A673 (cell line): ENCODE measurements around the gene C5orf15. TPM values are rescaled to one million over a fixed set of nuclear protein-coding genes. Genes with fewer than 3 reads are reported as not detected.
A peak's percentile ranks its signal among the peaks of the same experiment; 100 is the strongest.

Experiments used
- BruUV-seq: library from RNA; stranded (reverse); fragments of 400-500 nt; replicated peaks from 2 replicates; lab custom pipeline; 2021; lab: Mats Ljungman, UMichigan
- CTCF ChIA-PET: fragments of 300-600 bp; sonication (Branson Sonifier 250); formaldehyde crosslinking; loops from one replicate; lab custom pipeline; 2022; ENCODE audit warnings: antibody characterized with exemption; lab: Charles Lee
- POLR2A ChIA-PET: fragments of 300-600 bp; sonication (Branson Sonifier 250); formaldehyde crosslinking; loops from one replicate; lab custom pipeline; 2022; ENCODE audit warnings: antibody characterized with exemption; ENCODE audit not compliant: low non-redundant PET; lab: Charles Lee
- DNase-seq: peaks from one replicate; pipeline ENCODE4 v3.0.0-alpha.2; 2015; ENCODE audit warnings: low spot score
- H3K27ac ChIP-seq: fragments of 200-600 bp; sonication (generic); 2 replicates; pipeline ENCODE4 v1.5.1; 2016; ENCODE audit warnings: mixed run types, low read depth, mild to moderate bottlenecking, mixed read lengths, antibody characterized with exemption, low read length; ENCODE audit not compliant: poor library complexity, severe bottlenecking
- H3K27me3 ChIP-seq: fragments of 200-600 bp; sonication (generic); replicated peaks from 2 replicates; pipeline ENCODE4 v1.6.1; 2017; ENCODE audit warnings: mixed run types, low read depth, mild to moderate bottlenecking, mixed read lengths, antibody characterized with exemption, low read length; ENCODE audit not compliant: insufficient read depth, poor library complexity
- H3K36me3 ChIP-seq: fragments of 200-600 bp; sonication (generic); 2 replicates; pipeline ENCODE4 v1.6.1; 2016; ENCODE audit warnings: mixed run types, mild to moderate bottlenecking, mixed read lengths, antibody characterized with exemption, low read length; ENCODE audit not compliant: insufficient read depth, poor library complexity, severe bottlenecking
- H3K4me1 ChIP-seq: fragments of 200-600 bp; sonication (generic); 2 replicates; pipeline ENCODE4 v1.6.1; 2017; ENCODE audit warnings: mixed run types, mild to moderate bottlenecking, mixed read lengths, antibody characterized with exemption, low read length; ENCODE audit not compliant: insufficient read depth, poor library complexity, severe bottlenecking
- H3K4me3 ChIP-seq: fragments of 200-600 bp; sonication (generic); 2 replicates; pipeline ENCODE4 v1.5.1; 2016; ENCODE audit warnings: low read depth, mixed run types, mild to moderate bottlenecking, mixed read lengths, low read length; ENCODE audit not compliant: poor library complexity, severe bottlenecking
- H3K9me3 ChIP-seq: fragments of 200-600 bp; sonication (generic); 2 replicates; pipeline ENCODE4 v1.6.1; 2016; ENCODE audit warnings: mixed run types, low read depth, mild to moderate bottlenecking, mixed read lengths, antibody characterized with exemption, low read length; ENCODE audit not compliant: poor library complexity, severe bottlenecking
- CTCF ChIP-seq: fragments of 300-800, 200-600 bp; sonication (generic); conservative IDR thresholded peaks from 2 replicates; pipeline ENCODE4 v1.5.1; 2017; ENCODE audit warnings: low read depth, mild to moderate bottlenecking, antibody characterized with exemption, low read length, moderate library complexity, mixed read lengths
- EZH2 ChIP-seq: fragments of 200-600 bp; sonication (generic); IDR thresholded peaks from 2 replicates; pipeline ENCODE4 v1.6.1; 2017; ENCODE audit warnings: borderline replicate concordance, low read depth, mild to moderate bottlenecking, mixed read lengths, antibody characterized with exemption, low read length; ENCODE audit not compliant: poor library complexity, severe bottlenecking
- intact Hi-C: fragments of 100-400 bp; cut with micrococcal nuclease; formaldehyde crosslinking; loops from one replicate; pipeline ENCODE4 v1.10.0; 2022; ENCODE audit not compliant: unreplicated experiment
- total RNA-seq: library from RNA; stranded (reverse); gene quantifications from 2 replicates; pipeline ENCODE4 v1.2.3, GENCODE V29; 2021

The C5orf15 gene
- total RNA-seq, 1 experiment from 2014 or later: 40.8 TPM

- H3K4me3 ChIP-seq: no peak overlapping the region
- H3K36me3 ChIP-seq: no peaks in the 10 kb centered on the region
- no peaks in the 10 kb centered on the region for H3K9me3 ChIP-seq
- ChIA-PET CTCF (interaction anchor here (0.7 kb wide), 2 partner anchors 28 to 647 kb away, joined by 3 read pairs; no protein-coding TSS in a partner anchor), POLR2A (no interaction called here)
- no TSS peak for BruUV-seq
- no peak for DNase-seq
- TF ChIP-seq EZH2 (no peak), CTCF (no peak)
- intact Hi-C loops: no loop called here
- peaks cover 12% of the 10 kb centered on the region for H3K4me1 ChIP-seq
- no peaks in the 10 kb centered on the region for H3K27me3 ChIP-seq
- H3K27ac ChIP-seq: no peak overlapping the region
Observed at GRCh38 chr5:133921069-133921468, 47.4 kb downstream of the C5orf15 start.

GRCh38 chr5:133919148-133920136 is 49.0 kb downstream of the C5orf15 start:
- TF ChIP-seq EZH2 (no peak), CTCF (0 out of 2 replicates have a peak, but pooled peaks have one; percentile 19)
- no peak overlapping the region for H3K27ac ChIP-seq
- no TSS peak for BruUV-seq
- intact Hi-C loops: no loop called here
- no peaks in the 10 kb centered on the region for H3K27me3 ChIP-seq
- POLR2A ChIA-PET: no interaction called here
- peaks cover 11% of the 10 kb centered on the region for H3K4me1 ChIP-seq
- H3K4me3 ChIP-seq: no peak overlapping the region
- H3K9me3 ChIP-seq: no peaks in the 10 kb centered on the region
- CTCF ChIA-PET: no interaction called here
- no peak for DNase-seq
- no peaks in the 10 kb centered on the region for H3K36me3 ChIP-seq

DNA sequence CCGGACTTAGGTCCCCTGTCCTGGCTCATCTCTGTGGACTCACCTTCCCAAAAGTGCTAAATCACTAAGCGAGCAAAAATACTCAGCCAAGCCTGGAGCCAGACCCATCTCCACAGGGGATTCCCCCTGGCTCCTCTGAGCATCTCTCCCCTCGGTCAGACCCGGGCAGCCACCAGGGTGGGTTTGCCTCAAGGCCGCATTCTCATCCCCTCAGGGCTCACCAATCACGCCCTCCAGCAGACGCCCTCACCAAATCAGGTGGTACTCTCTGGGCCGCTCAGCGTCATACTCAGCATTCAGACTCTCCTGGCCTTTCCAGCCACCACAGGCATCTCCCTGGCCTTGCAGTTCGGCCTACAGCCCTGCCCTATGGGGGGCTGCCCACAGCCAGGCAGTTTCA is 49.7 kb downstream of the C5orf15 start:
- Histone ChIP-seq H3K27ac (no peak overlapping the region), H3K4me1 (peaks cover 4% of the 10 kb centered on the region), H3K4me3 (no peak overlapping the region), H3K27me3 (no peaks in the 10 kb centered on the region), H3K9me3 (no peaks in the 10 kb centered on the region), H3K36me3 (no peaks in the 10 kb centered on the region)
- intact Hi-C loops: no loop called here
- no peak for DNase-seq
- BruUV-seq: no TSS peak
- ChIA-PET CTCF (no interaction called here), POLR2A (no interaction called here)
- TF ChIP-seq EZH2 (no peak), CTCF (no peak)
